ENCODE results near the gene ANKRD27.
"Not testable (repeated sequence)": the region's sequence is repeated elsewhere in the genome, so short reads cannot be mapped to it uniquely, and the experiment has no call there.

ANKRD27 gene

GRCh38 chr19:32674931-32675719, at the start of gene ANKRD27:
TSS of gene ANKRD27 (minus strand) at chr19:32675180. CDS start at chr19:32659015, 16,165 bp downstream.
- DNase-seq: peak; percentile 98

- no peak for DNase-seq
These were observed 45.9 kb upstream of the ANKRD27 start for GRCh38 chr19:32720936-32721250.

GRCh38 chr19:32720216-32720935, 45.4 kb upstream of the ANKRD27 start:
- no peak for DNase-seq

- no peak for DNase-seq
These were observed 44.7 kb upstream of the ANKRD27 start, which contains the start of gene TDRD12 for GRCh38 chr19:32719611-32720059. TSS of gene TDRD12 (plus strand) at chr19:32719767. CDS start at chr19:32720073, 306 bp downstream.

- DNase-seq: no peak
These were observed 43.3 kb upstream of the ANKRD27 start for GRCh38 chr19:32718286-32718685.

GRCh38 chr19:32717496-32717895, 42.5 kb upstream of the ANKRD27 start:
- DNase-seq: no peak

GRCh38 chr19:32716203-32716602, 41.2 kb upstream of the ANKRD27 start:
- DNase-seq: not testable (repeated sequence)

- no peak for DNase-seq
These were observed 36.8 kb upstream of the ANKRD27 start for GRCh38 chr19:32711747-32712146.

- no peak for DNase-seq
These were observed 34.1 kb upstream of the ANKRD27 start for GRCh38 chr19:32709032-32709431.

- no peak for DNase-seq
These were observed 33.5 kb upstream of the ANKRD27 start for GRCh38 chr19:32708457-32708856.

- DNase-seq: not testable (repeated sequence)
These were observed 29.0 kb upstream of the ANKRD27 start for GRCh38 chr19:32704006-32704405.

GRCh38 chr19:32702010-32702409, 27.0 kb upstream of the ANKRD27 start:
- DNase-seq: no peak

- DNase-seq: not testable (repeated sequence)
These were observed 25.1 kb upstream of the ANKRD27 start for GRCh38 chr19:32700129-32700528.

- DNase-seq: not testable (repeated sequence)
These were observed 21.8 kb upstream of the ANKRD27 start for GRCh38 chr19:32696771-32697170.

- not testable (repeated sequence) for DNase-seq
These were observed 20.5 kb upstream of the ANKRD27 start for GRCh38 chr19:32695506-32695905.

GRCh38 chr19:32694851-32695250, 19.9 kb upstream of the ANKRD27 start:
- DNase-seq: not testable (repeated sequence)

GRCh38 chr19:32694316-32694715, 19.3 kb upstream of the ANKRD27 start:
- DNase-seq: not testable (repeated sequence)

GRCh38 chr19:32693151-32694108, 18.4 kb upstream of the ANKRD27 start:
- DNase-seq: not testable (repeated sequence)

- no peak for DNase-seq
These were observed 17.7 kb upstream of the ANKRD27 start for GRCh38 chr19:32692727-32693061.

- DNase-seq: peak; percentile 57
These were observed 17.2 kb upstream of the ANKRD27 start for GRCh38 chr19:32691952-32692726.

- DNase-seq: peak; percentile 77
These were observed 16.4 kb upstream of the ANKRD27 start, which contains the start of gene NUDT19 for GRCh38 chr19:32691291-32691951. TSS of gene NUDT19 (plus strand) at chr19:32691821. CDS start at chr19:32691961, 140 bp downstream.
